AG04450 (cell line): ENCODE measurements around the gene ZBTB25. TPM values are rescaled to one million over a fixed set of nuclear protein-coding genes. Genes with fewer than 3 reads are reported as not detected.

ENCODE experiments used
- CTCF ChIA-PET: fragments of 300-600, 350-600 bp; formaldehyde crosslinking; extraction: SDS; loops from one replicate; lab custom pipeline; 2022; ENCODE audit warnings: antibody characterized with exemption, inconsistent platforms; lab: Charles Lee
- POLR2A ChIA-PET: fragments of 350-600 bp; formaldehyde crosslinking; extraction: SDS; loops from one replicate; lab custom pipeline; 2021; ENCODE audit warnings: antibody characterized with exemption, inconsistent platforms; lab: Yijun Ruan, JAX
- DNase-seq: peaks from one replicate; pipeline ENCODE4 v3.0.0-alpha.2; 2011; ENCODE audit warnings: low read depth, low spot score
- H3K27ac ChIP-seq: one replicate; pipeline ENCODE4 v1.5.1; 2012; ENCODE audit warnings: low read depth, low read length, control low read depth
- H3K27me3 ChIP-seq: one replicate; pipeline ENCODE4 v1.6.0; 2012; ENCODE audit warnings: low read length; ENCODE audit not compliant: control insufficient read depth, insufficient read depth
- H3K4me3 ChIP-seq: 2 replicates; pipeline ENCODE4 v1.5.1; 2011; ENCODE audit warnings: mild to moderate bottlenecking, low read depth, low read length, control low read depth
- H3K9me3 ChIP-seq: 2 replicates; pipeline ENCODE4 v1.5.1; 2012; ENCODE audit warnings: low read length; ENCODE audit not compliant: control insufficient read depth, insufficient read depth
- polyA minus RNA-seq: library from RNA; depleted of rRNA, polyadenylated mRNA; stranded (reverse); fragments of >200 nt; gene quantifications from 2 replicates; pipeline ENCODE4 v1.2.3, GENCODE V29; 2011; rRNA and poly(A)+ RNA removed
- polyA plus RNA-seq: library from polyadenylated mRNA; depleted of rRNA; stranded (reverse); fragments of >200 nt; gene quantifications from 2 replicates; pipeline ENCODE4 v1.2.3, GENCODE V29; 2011; rRNA removed
- TF ChIP-seq, protein P1 (sequence below): IDR thresholded peaks from 2 replicates; pipeline ENCODE4 v1.5.1; 2011; ENCODE audit warnings: low read depth, low read length, control low read depth, inconsistent platforms

ZBTB25 gene
- polyA plus RNA-seq (6.3 and 7.3 TPM in 2 replicates), polyA minus RNA-seq (10.1 and 11.9 TPM in 2 replicates)

DNA sequence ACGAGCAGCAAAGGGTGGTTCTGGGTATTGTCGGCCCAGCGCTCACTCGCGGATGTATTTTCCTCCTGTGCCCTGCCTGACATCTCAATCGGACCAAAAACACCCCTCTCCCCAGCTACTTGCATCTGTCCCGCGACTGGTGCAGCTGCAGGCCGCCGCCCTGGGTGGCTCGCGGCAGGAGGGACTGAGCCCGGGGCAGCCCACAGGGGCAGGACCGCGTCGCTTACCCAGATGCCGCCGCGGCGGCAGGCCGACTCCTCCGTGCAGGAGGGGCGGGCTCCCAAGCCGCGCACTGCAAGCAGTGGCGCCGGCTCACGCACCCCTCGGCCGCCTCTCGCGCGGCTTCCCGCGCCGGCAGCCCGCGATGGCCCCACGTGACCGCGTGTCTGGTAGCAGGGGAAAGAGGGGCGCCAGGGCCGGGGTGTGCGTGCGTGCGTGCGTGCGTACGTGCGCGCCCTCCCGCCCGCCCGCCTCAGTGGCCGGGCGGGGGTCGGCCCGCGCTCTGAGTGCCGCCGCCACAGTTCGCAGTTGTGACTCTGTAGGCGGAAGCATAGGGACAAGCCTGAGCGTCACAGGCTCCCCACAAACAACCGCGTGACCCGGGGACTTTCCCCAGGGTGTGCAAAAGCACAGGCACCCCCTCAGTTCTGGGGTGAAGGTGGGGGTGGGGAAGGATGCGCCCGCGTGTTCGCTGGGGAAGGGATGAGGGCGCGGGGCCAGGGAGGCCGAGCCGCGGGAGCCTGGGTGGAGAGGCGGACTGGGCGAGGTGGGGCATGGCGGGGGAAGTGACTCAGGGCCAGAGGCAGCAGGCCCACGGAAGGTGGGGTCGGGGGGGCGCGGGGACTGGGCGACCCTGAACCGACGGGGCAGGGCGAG lies at the start of gene ZBTB25:
TSS of gene ZBTB25 (minus strand) at position 405 of the 876 bp plus-strand sequence. CDS start 13,305 bp downstream, outside the sequence.
- Histone ChIP-seq H3K4me3 (peak within 1 kb of the TSS; percentile 82), H3K27ac (peak within 1 kb of the TSS; percentile 99), H3K27me3 (no peaks in the 10 kb centered on the region), H3K9me3 (peaks cover 3% of the 10 kb centered on the region; the same call in 1 of the 2 replicates)
- POLR2A ChIA-PET: interaction anchor here (0.6 to 2.0 kb wide), 19 partner anchors 15 to 810 kb away, joined by 3 to 10 read pairs (median 4); partner anchors contain the start of genes HSPA2 and MTHFD1
- DNase-seq: peak; percentile 78
- TF ChIP-seq, protein P1, sequence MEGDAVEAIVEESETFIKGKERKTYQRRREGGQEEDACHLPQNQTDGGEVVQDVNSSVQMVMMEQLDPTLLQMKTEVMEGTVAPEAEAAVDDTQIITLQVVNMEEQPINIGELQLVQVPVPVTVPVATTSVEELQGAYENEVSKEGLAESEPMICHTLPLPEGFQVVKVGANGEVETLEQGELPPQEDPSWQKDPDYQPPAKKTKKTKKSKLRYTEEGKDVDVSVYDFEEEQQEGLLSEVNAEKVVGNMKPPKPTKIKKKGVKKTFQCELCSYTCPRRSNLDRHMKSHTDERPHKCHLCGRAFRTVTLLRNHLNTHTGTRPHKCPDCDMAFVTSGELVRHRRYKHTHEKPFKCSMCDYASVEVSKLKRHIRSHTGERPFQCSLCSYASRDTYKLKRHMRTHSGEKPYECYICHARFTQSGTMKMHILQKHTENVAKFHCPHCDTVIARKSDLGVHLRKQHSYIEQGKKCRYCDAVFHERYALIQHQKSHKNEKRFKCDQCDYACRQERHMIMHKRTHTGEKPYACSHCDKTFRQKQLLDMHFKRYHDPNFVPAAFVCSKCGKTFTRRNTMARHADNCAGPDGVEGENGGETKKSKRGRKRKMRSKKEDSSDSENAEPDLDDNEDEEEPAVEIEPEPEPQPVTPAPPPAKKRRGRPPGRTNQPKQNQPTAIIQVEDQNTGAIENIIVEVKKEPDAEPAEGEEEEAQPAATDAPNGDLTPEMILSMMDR: no peak
- CTCF ChIA-PET: interaction anchor here (0.6 kb wide), 1 partner anchor 156 kb away, joined by 3 read pairs; no protein-coding TSS in a partner anchor

- TF ChIP-seq, protein P1: no peak
- DNase-seq: no peak
- no peak overlapping the region for H3K27ac ChIP-seq
- H3K9me3 ChIP-seq: no peaks in the 10 kb centered on the region
- POLR2A ChIA-PET: interaction anchor here (1.0 to 2.6 kb wide), 2 partner anchors 10 to 61 kb away, joined by 3 to 6 read pairs; partner anchors contain the start of gene HSPA2
- H3K27me3 ChIP-seq: peaks cover 12% of the 10 kb centered on the region
- no peak overlapping the region for H3K4me3 ChIP-seq
- CTCF ChIA-PET: interaction anchor here (0.6 to 1.7 kb wide), 4 partner anchors 10 to 360 kb away, joined by 3 to 6 read pairs (median 4); partner anchors contain the start of gene HSPA2
These were observed 47.1 kb upstream of the ZBTB25 start for GRCh38 chr14:64550621-64551333.

DNA sequence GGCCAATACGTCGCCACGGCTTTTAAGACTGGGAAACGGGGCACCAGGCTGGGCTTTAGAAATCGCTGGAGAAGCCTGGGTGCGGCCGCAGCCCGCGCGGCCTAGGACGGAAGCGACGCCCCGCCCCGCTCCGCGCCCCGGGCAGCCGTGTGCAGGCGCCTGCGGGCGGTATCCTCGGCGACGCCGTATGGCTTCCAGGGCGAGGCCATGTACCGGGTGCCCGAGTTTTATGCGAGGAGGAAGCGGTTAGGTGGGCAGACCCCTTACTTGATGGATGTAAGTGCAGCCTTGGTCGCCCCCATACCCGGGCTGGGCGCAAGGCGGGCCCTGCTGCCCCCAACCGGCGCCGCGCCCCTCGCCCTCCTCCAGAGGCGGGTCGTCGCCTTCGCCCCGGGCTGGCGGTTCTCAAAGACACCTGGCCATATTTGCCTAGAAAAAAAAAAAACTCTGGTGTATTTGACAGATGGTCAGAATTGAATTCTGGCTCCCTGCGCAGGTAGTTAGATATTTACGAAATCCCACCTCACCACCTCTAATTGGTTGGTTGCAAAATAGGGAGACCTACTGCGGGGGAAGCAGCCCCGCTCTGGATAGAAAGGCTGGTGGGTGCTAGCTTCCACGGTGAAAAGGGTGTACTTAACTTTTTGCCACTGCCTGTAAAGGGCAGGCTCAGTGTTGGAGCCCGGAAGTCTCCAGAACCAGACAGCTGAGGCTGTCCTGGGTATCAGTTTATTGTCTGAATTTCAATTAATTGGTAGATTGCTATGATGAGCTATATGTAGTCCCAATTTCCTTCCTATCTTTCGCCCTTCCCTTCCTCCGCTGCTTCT lies 46.4 kb upstream of the ZBTB25 start, which contains the start of gene PPP1R36:
TSS of gene PPP1R36 (plus strand) at position 171 of the 830 bp plus-strand sequence. CDS start at position 208, 37 bp downstream.
- TF ChIP-seq, protein P1: no peak
- H3K27ac ChIP-seq: no peak within 1 kb of the TSS
- H3K9me3 ChIP-seq: no peaks in the 10 kb centered on the region
- ChIA-PET POLR2A (interaction anchor here (1.0 to 2.6 kb wide), 2 partner anchors 10 to 62 kb away, joined by 3 to 6 read pairs; partner anchors contain the start of gene HSPA2), CTCF (interaction anchor here (0.8 to 1.7 kb wide), 3 partner anchors 9 to 360 kb away, joined by 4 to 6 read pairs (median 5); partner anchors contain the start of gene HSPA2)
- no peak for DNase-seq
- peak within 1 kb of the TSS; percentile 43 for H3K4me3 ChIP-seq
- H3K27me3 ChIP-seq: peaks cover 12% of the 10 kb centered on the region

- H3K9me3 ChIP-seq: no peaks in the 10 kb centered on the region
- TF ChIP-seq, protein P1: no peak
- no peak overlapping the region for H3K27ac ChIP-seq
- H3K4me3 ChIP-seq: no peak overlapping the region
- ChIA-PET CTCF (interaction anchor here (1.0 kb wide), 1 partner anchor 9 kb away, joined by 6 read pairs; the partner anchor contains the start of gene HSPA2), POLR2A (interaction anchor here (0.9 to 2.6 kb wide), 2 partner anchors 9 kb away, joined by 3 to 6 read pairs; partner anchors contain the start of gene HSPA2)
- H3K27me3 ChIP-seq: peaks cover 12% of the 10 kb centered on the region
- DNase-seq: no peak
These were observed 45.4 kb upstream of the ZBTB25 start for GRCh38 chr14:64549016-64549415.
